Mesendoderm (in vitro differentiated cells): ENCODE results near the gene NOX1.

Source experiments
- DNase-seq: peaks from one replicate; pipeline ENCODE4 v3.0.0; 2013
- H2AK5ac ChIP-seq: 2 replicates; pipeline ENCODE4 v1.6.1; 2013; ENCODE audit warnings: low read length, inconsistent platforms
- H2BK120ac ChIP-seq: 2 replicates; pipeline ENCODE4 v1.6.1; 2013; ENCODE audit warnings: low read depth, mild to moderate bottlenecking, low read length, moderate library complexity, mixed read lengths
- H2BK15ac ChIP-seq: replicated peaks from 2 replicates; pipeline ENCODE4 v1.6.1; 2013; ENCODE audit warnings: low read depth, mild to moderate bottlenecking, moderate library complexity
- H2BK5ac ChIP-seq: 2 replicates; pipeline ENCODE4 v1.6.1; 2013; ENCODE audit warnings: low read length, inconsistent platforms
- H3K18ac ChIP-seq: 2 replicates; pipeline ENCODE4 v1.6.1; 2013; ENCODE audit warnings: mild to moderate bottlenecking, low read length, mixed read lengths
- H3K23ac ChIP-seq: one replicate; pipeline ENCODE4 v1.6.1; 2013; ENCODE audit warnings: low read length
- H3K27ac ChIP-seq: 2 replicates; pipeline ENCODE4 v1.5.1; 2013; ENCODE audit warnings: low read depth, mild to moderate bottlenecking, inconsistent platforms, low read length, moderate library complexity
- H3K27me3 ChIP-seq: 2 replicates; pipeline ENCODE4 v1.6.1; 2013; ENCODE audit warnings: low read length, control low read depth, mild to moderate bottlenecking, inconsistent platforms; ENCODE audit not compliant: insufficient read depth, poor library complexity
- H3K36me3 ChIP-seq: 2 replicates; pipeline ENCODE4 v1.6.1; 2013; ENCODE audit warnings: low read length, inconsistent platforms; ENCODE audit not compliant: control insufficient read depth, insufficient read depth
- H3K4ac ChIP-seq: one replicate; pipeline ENCODE4 v1.6.1; 2013; ENCODE audit warnings: low read depth, mild to moderate bottlenecking, low read length, moderate library complexity
- H3K4me1 ChIP-seq: 2 replicates; pipeline ENCODE4 v1.6.1; 2013; ENCODE audit warnings: low read depth, low read length, inconsistent platforms; ENCODE audit not compliant: control insufficient read depth
- H3K4me2 ChIP-seq: 2 replicates; pipeline ENCODE4 v1.6.1; 2013; ENCODE audit warnings: low read length
- H3K4me3 ChIP-seq: 2 replicates; pipeline ENCODE4 v1.5.1; 2013; ENCODE audit warnings: mild to moderate bottlenecking, low read length
- H3K56ac ChIP-seq: one replicate; pipeline ENCODE4 v1.6.1; 2013; ENCODE audit warnings: low read length
- H3K79me1 ChIP-seq: 2 replicates; pipeline ENCODE4 v1.6.1; 2013; ENCODE audit warnings: low read length, inconsistent platforms
- H3K79me2 ChIP-seq: 2 replicates; pipeline ENCODE4 v1.6.1; 2013; ENCODE audit warnings: mild to moderate bottlenecking, low read length; ENCODE audit not compliant: control insufficient read depth, insufficient read depth
- H3K9ac ChIP-seq: 2 replicates; pipeline ENCODE4 v1.6.1; 2013; ENCODE audit warnings: low read length, inconsistent platforms
- H4K5ac ChIP-seq: one replicate; pipeline ENCODE4 v1.6.1; 2013; ENCODE audit warnings: low read length
- H4K8ac ChIP-seq: one replicate; pipeline ENCODE4 v1.6.1; 2013; ENCODE audit warnings: low read depth, mild to moderate bottlenecking, control low read depth, low read length, moderate library complexity
- WGBS: extraction: QIAGEN DNeasy Blood & Tissue Kit; methylation state at CpG from one replicate; pipeline ENCODE4 v1.1.7; 2013; ENCODE audit warnings: low lambda C conversion rate, missing lambda C conversion rate; ENCODE audit not compliant: insufficient coverage; ENCODE audit errors: extremely low coverage; 5-methylcytosine and 5-hydroxymethylcytosine counted together

The NOX1 gene

GRCh38 chrX:100895365-100896075 lies 21.4 kb upstream of the NOX1 start:
- Histone ChIP-seq H3K23ac (no peak overlapping the region), H3K4me2 (no peak overlapping the region), H2AK5ac (no peak overlapping the region), H2BK120ac (no peak overlapping the region), H2BK15ac (no peak overlapping the region), H3K18ac (no peak overlapping the region), H4K8ac (no peak overlapping the region), H3K79me2 (no peaks in the 10 kb centered on the region), H3K56ac (no peak overlapping the region), H3K27me3 (no peaks in the 10 kb centered on the region), H3K27ac (no peak overlapping the region), H3K4me1 (no peaks in the 10 kb centered on the region), H4K5ac (no peak overlapping the region), H3K36me3 (no peaks in the 10 kb centered on the region), H3K9ac (no peak overlapping the region), H3K4me3 (no peak overlapping the region), H2BK5ac (no peak overlapping the region), H3K79me1 (no peaks in the 10 kb centered on the region), H3K4ac (no peak overlapping the region)
- WGBS = no CpG with 5 or more reads among the region's 5 CpGs
- peak; percentile 63 for DNase-seq

- no peak overlapping the region for H3K23ac ChIP-seq
- no peak overlapping the region for H2AK5ac ChIP-seq
- no peaks in the 10 kb centered on the region for H3K36me3 ChIP-seq
- DNase-seq = peak; percentile 29
- H3K27ac ChIP-seq = no peak overlapping the region
- no peak overlapping the region for H3K4me2 ChIP-seq
- H3K4ac ChIP-seq = no peak overlapping the region
- no peak overlapping the region for H3K4me3 ChIP-seq
- H3K4me1 ChIP-seq = no peaks in the 10 kb centered on the region
- H2BK120ac ChIP-seq = no peak overlapping the region
- no peak overlapping the region for H4K8ac ChIP-seq
- no peak overlapping the region for H3K18ac ChIP-seq
- no peak overlapping the region for H3K56ac ChIP-seq
- no CpG with 5 or more reads among the region's 4 CpGs for WGBS
- no peak overlapping the region for H2BK5ac ChIP-seq
- H2BK15ac ChIP-seq = no peak overlapping the region
- H3K27me3 ChIP-seq = no peaks in the 10 kb centered on the region
- H4K5ac ChIP-seq = no peak overlapping the region
- H3K9ac ChIP-seq = no peak overlapping the region
- no peaks in the 10 kb centered on the region for H3K79me1 ChIP-seq
- H3K79me2 ChIP-seq = no peaks in the 10 kb centered on the region
Measured at GRCh38 chrX:100883654-100884053, 9.5 kb upstream of the NOX1 start.

- Histone ChIP-seq H4K5ac (no peak overlapping the region), H3K56ac (no peak overlapping the region), H2AK5ac (no peak overlapping the region), H4K8ac (no peak overlapping the region), H3K4ac (no peak overlapping the region), H3K4me2 (no peak overlapping the region), H3K18ac (no peak overlapping the region), H3K23ac (no peak overlapping the region), H3K4me3 (no peak overlapping the region), H3K36me3 (no peaks in the 10 kb centered on the region), H3K79me2 (no peaks in the 10 kb centered on the region), H3K9ac (no peak overlapping the region), H2BK15ac (no peak overlapping the region), H2BK5ac (no peak overlapping the region), H3K27me3 (no peaks in the 10 kb centered on the region), H3K79me1 (no peaks in the 10 kb centered on the region), H3K27ac (no peak overlapping the region), H2BK120ac (no peak overlapping the region), H3K4me1 (no peaks in the 10 kb centered on the region)
- WGBS = no CpG with 5 or more reads among the region's 2 CpGs
- DNase-seq = no peak
Measured at GRCh38 chrX:100880368-100880767, 6.2 kb upstream of the NOX1 start.

DNA sequence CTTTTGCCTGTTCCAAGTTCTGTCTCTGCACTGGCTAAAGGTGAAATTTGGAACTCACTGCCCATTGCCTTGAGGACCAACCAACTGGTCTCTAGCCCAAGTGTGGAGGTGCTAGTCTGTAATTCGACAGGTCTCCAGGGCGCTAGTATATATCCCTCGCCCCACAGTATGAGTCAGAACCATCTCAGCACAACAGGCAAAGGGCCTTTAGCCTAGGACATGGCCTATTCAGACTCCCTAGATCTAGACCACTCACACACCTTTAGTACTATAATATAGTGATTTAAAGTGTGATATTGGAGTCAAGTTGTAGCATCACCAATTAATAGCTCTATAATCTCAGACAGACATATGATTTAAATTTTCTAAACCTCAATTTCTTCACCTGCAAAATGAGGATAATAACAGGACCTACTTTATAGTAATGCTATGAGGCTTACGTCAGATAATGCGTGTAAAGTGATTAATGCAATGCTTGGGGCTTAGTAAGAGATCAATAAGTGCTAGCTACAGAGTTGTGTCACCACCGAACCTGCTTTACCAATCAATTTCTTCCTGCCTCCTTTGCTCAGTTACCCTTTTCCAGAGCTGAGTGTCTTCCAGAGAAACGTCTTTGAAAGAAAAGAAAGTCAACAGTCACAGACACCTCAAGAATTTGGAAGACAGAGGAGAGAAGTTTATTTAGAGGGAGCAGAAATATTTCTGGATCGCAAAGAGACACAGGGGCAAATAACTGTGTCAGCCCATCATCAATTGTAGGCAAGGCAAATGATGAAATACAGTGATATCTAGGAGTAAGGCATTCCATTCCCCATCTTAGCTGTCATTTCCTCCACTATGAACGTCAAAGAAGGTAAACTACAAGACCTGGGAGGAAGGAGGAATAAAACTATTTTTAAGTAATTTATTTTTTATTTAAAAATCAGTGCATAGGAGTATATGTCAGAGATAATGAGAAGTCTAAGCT lies 2.3 kb downstream of the NOX1 start:
- H2BK15ac ChIP-seq = no peak overlapping the region
- H2BK120ac ChIP-seq = no peak overlapping the region
- no peak overlapping the region for H3K4ac ChIP-seq
- H2BK5ac ChIP-seq = no peak overlapping the region
- H3K27ac ChIP-seq = no peak overlapping the region
- H3K79me1 ChIP-seq = no peaks in the 10 kb centered on the region
- no peak overlapping the region for H3K4me2 ChIP-seq
- DNase-seq = no peak
- WGBS = no CpG with 5 or more reads among the region's 9 CpGs
- H3K18ac ChIP-seq = no peak overlapping the region
- no peak overlapping the region for H3K23ac ChIP-seq
- no peak overlapping the region for H4K8ac ChIP-seq
- no peak overlapping the region for H3K56ac ChIP-seq
- H3K4me3 ChIP-seq = no peak overlapping the region
- no peak overlapping the region for H4K5ac ChIP-seq
- H3K4me1 ChIP-seq = no peaks in the 10 kb centered on the region
- no peaks in the 10 kb centered on the region for H3K27me3 ChIP-seq
- H3K9ac ChIP-seq = no peak overlapping the region
- H2AK5ac ChIP-seq = no peak overlapping the region
- H3K79me2 ChIP-seq = no peaks in the 10 kb centered on the region
- no peaks in the 10 kb centered on the region for H3K36me3 ChIP-seq

GRCh38 chrX:100870527-100870926 lies 3.6 kb downstream of the NOX1 start:
- Histone ChIP-seq H3K23ac (no peak overlapping the region), H3K4me2 (no peak overlapping the region), H3K9ac (no peak overlapping the region), H3K4ac (no peak overlapping the region), H3K27ac (no peak overlapping the region), H2AK5ac (no peak overlapping the region), H3K79me2 (no peaks in the 10 kb centered on the region), H4K5ac (no peak overlapping the region), H3K4me3 (no peak overlapping the region), H3K79me1 (no peaks in the 10 kb centered on the region), H4K8ac (no peak overlapping the region), H3K4me1 (no peaks in the 10 kb centered on the region), H3K36me3 (no peaks in the 10 kb centered on the region), H3K18ac (no peak overlapping the region), H3K56ac (no peak overlapping the region), H2BK120ac (no peak overlapping the region), H2BK15ac (no peak overlapping the region), H3K27me3 (no peaks in the 10 kb centered on the region), H2BK5ac (no peak overlapping the region)
- WGBS = no CpG with 5 or more reads among the region's 5 CpGs
- DNase-seq = no peak
